H9 (cell line): ENCODE data around the gene MYO7B. TPM values are rescaled to one million over a fixed set of nuclear protein-coding genes. Genes with fewer than 3 reads are reported as not detected.

Experiments used
- DNase-seq: peaks from one replicate; pipeline ENCODE4 v3.0.0-alpha.2; 2017
- H2AFZ ChIP-seq: one replicate; pipeline ENCODE4 v1.6.1; 2013; ENCODE audit warnings: mild to moderate bottlenecking, low read length, control low read depth, moderate library complexity
- H2AK5ac ChIP-seq: 2 replicates; pipeline ENCODE4 v1.6.1; 2013; ENCODE audit warnings: low read length, control low read depth, mixed read lengths; ENCODE audit not compliant: insufficient read length
- H2BK120ac ChIP-seq: one replicate; pipeline ENCODE4 v1.6.1; 2013; ENCODE audit warnings: low read depth, mild to moderate bottlenecking, low read length, control low read depth, inconsistent platforms; ENCODE audit not compliant: poor library complexity, severe bottlenecking
- H2BK12ac ChIP-seq: 2 replicates; pipeline ENCODE4 v1.6.1; 2013; ENCODE audit warnings: low read length, control low read depth, mixed read lengths, low read depth; ENCODE audit not compliant: insufficient read length
- H2BK15ac ChIP-seq: 2 replicates; pipeline ENCODE4 v1.6.1; 2013; ENCODE audit warnings: low read depth, low read length, control low read depth
- H2BK20ac ChIP-seq: one replicate; pipeline ENCODE4 v1.6.1; 2013; ENCODE audit warnings: low read depth, mild to moderate bottlenecking, low read length, control low read depth, inconsistent platforms; ENCODE audit not compliant: poor library complexity, severe bottlenecking
- H2BK5ac ChIP-seq: 2 replicates; pipeline ENCODE4 v1.6.1; 2013; ENCODE audit warnings: low read length, control low read depth, mixed read lengths; ENCODE audit not compliant: insufficient read length
- H3K14ac ChIP-seq: 2 replicates; pipeline ENCODE4 v1.6.1; 2013; ENCODE audit warnings: low read length, control low read depth; ENCODE audit not compliant: insufficient read depth
- H3K18ac ChIP-seq: 2 replicates; pipeline ENCODE4 v1.6.1; 2013; ENCODE audit warnings: low read depth, mild to moderate bottlenecking, mixed read lengths, low read length, control low read depth; ENCODE audit not compliant: insufficient read length
- H3K23ac ChIP-seq: 2 replicates; pipeline ENCODE4 v1.6.1; 2013; ENCODE audit warnings: low read length, control low read depth, mixed read lengths, low read depth; ENCODE audit not compliant: insufficient read length
- H3K23me2 ChIP-seq: 2 replicates; pipeline ENCODE4 v1.6.1; 2013; ENCODE audit warnings: low read depth, mild to moderate bottlenecking, mixed read lengths, low read length, control low read depth; ENCODE audit not compliant: insufficient read length, poor library complexity, severe bottlenecking
- H3K27ac ChIP-seq: 2 replicates; pipeline ENCODE4 v1.5.1; 2013; ENCODE audit warnings: low read length, control low read depth, mixed read lengths, low read depth; ENCODE audit not compliant: insufficient read length
- H3K27me3 ChIP-seq: 2 replicates; pipeline ENCODE4 v1.6.1; 2013; ENCODE audit warnings: low read length, control low read depth, inconsistent platforms; ENCODE audit not compliant: insufficient read depth
- H3K4ac ChIP-seq: 2 replicates; pipeline ENCODE4 v1.6.1; 2013; ENCODE audit warnings: low read depth, mild to moderate bottlenecking, control low read depth, inconsistent platforms, low read length, moderate library complexity
- H3K4me1 ChIP-seq: 2 replicates; pipeline ENCODE4 v1.6.1; 2013; ENCODE audit warnings: low read length, control low read depth, inconsistent platforms; ENCODE audit not compliant: insufficient read depth
- H3K4me2 ChIP-seq: 2 replicates; pipeline ENCODE4 v1.6.1; 2013; ENCODE audit warnings: low read length, control low read depth, mixed read lengths; ENCODE audit not compliant: insufficient read length, insufficient read depth
- H3K56ac ChIP-seq: 2 replicates; pipeline ENCODE4 v1.6.1; 2013; ENCODE audit warnings: low read depth, mild to moderate bottlenecking, mixed read lengths, low read length, control low read depth; ENCODE audit not compliant: insufficient read length
- H3K79me1 ChIP-seq: 2 replicates; pipeline ENCODE4 v1.6.1; 2013; ENCODE audit warnings: low read depth, mild to moderate bottlenecking, moderate library complexity, low read length, control low read depth, inconsistent platforms; ENCODE audit not compliant: insufficient read depth, poor library complexity, severe bottlenecking
- H3K79me2 ChIP-seq: 2 replicates; pipeline ENCODE4 v1.6.1; 2013; ENCODE audit warnings: low read length, control low read depth, inconsistent platforms; ENCODE audit not compliant: insufficient read depth
- H3K9ac ChIP-seq: 2 replicates; pipeline ENCODE4 v1.6.1; 2013; ENCODE audit warnings: low read length, control low read depth, mixed read lengths; ENCODE audit not compliant: insufficient read length; ENCODE audit errors: extremely low read depth
- H3K9me3 ChIP-seq: one replicate; pipeline ENCODE4 v1.6.1; 2013; ENCODE audit warnings: low read depth, low read length, inconsistent platforms; ENCODE audit not compliant: control insufficient read depth
- H3T11ph ChIP-seq: one replicate; pipeline ENCODE4 v1.6.1; 2013; ENCODE audit warnings: mild to moderate bottlenecking, low read length, control low read depth, inconsistent platforms
- H4K20me1 ChIP-seq: one replicate; pipeline ENCODE4 v1.6.1; 2013; ENCODE audit not compliant: control insufficient read depth, insufficient read length, insufficient read depth
- H4K5ac ChIP-seq: 2 replicates; pipeline ENCODE4 v1.6.1; 2013; ENCODE audit warnings: low read depth, mild to moderate bottlenecking, mixed read lengths, low read length, control low read depth; ENCODE audit not compliant: insufficient read length
- H4K8ac ChIP-seq: replicated peaks from 2 replicates; pipeline ENCODE4 v1.6.1; 2013; ENCODE audit warnings: low read length, control low read depth, mixed read lengths, low read depth; ENCODE audit not compliant: insufficient read length
- H4K91ac ChIP-seq: 2 replicates; pipeline ENCODE4 v1.6.1; 2013; ENCODE audit warnings: low read depth, mild to moderate bottlenecking, moderate library complexity, mixed read lengths, low read length, control low read depth; ENCODE audit not compliant: insufficient read length
- H3K27ac Mint-ChIP-seq, 3 experiments: 2 replicates in 2 of 3; 3 replicates in 1 of 3; pipeline ENCODE4 v1.8.0; 2020 to 2021; ENCODE audit warnings: mixed read lengths in 3 of 3, mild to moderate bottlenecking in 1 of 3, moderate library complexity in 1 of 3
- H3K27me3 Mint-ChIP-seq: 2 replicates; pipeline ENCODE4 v1.8.0; 2021; ENCODE audit warnings: low read depth, mild to moderate bottlenecking, moderate library complexity, mixed read lengths
- H3K36me3 Mint-ChIP-seq, 3 experiments: 2 replicates in 2 of 3; 3 replicates in 1 of 3; pipeline ENCODE4 v1.8.0; 2020 to 2021; ENCODE audit warnings: low read depth in 3 of 3, mixed read lengths in 3 of 3; ENCODE audit not compliant: insufficient read depth in 1 of 3
- H3K4me1 Mint-ChIP-seq, 2 experiments: 2 replicates each; pipeline ENCODE4 v1.8.0; 2020; ENCODE audit warnings: mixed read lengths in 2 of 2
- H3K4me3 Mint-ChIP-seq, 2 experiments: 2 replicates in 1 of 2; 3 replicates in 1 of 2; pipeline ENCODE4 v1.8.0; 2020 to 2021; ENCODE audit warnings: mild to moderate bottlenecking in 2 of 2, mixed read lengths in 2 of 2, moderate library complexity in 1 of 2
- H3K9me3 Mint-ChIP-seq, 2 experiments: 2 replicates in 1 of 2; 3 replicates in 1 of 2; pipeline ENCODE4 v1.8.0; 2020; ENCODE audit warnings: mild to moderate bottlenecking in 2 of 2, mixed read lengths in 2 of 2, moderate library complexity in 1 of 2
- WGBS: extraction: QIAGEN DNeasy Blood & Tissue Kit; methylation state at CpG from one replicate; pipeline ENCODE4 v1.1.7; 2013; ENCODE audit warnings: missing lambda C conversion rate, low lambda C conversion rate, mixed read lengths; ENCODE audit not compliant: insufficient read length; ENCODE audit errors: extremely low coverage; 5-methylcytosine and 5-hydroxymethylcytosine counted together
- total RNA-seq: library from RNA; stranded (reverse); gene quantifications from 2 replicates; pipeline ENCODE4 v1.2.1, GENCODE V29; 2021
- TF ChIP-seq, protein P1 (sequence below): fragments of 200-600 bp; sonication (generic); conservative IDR thresholded peaks from 3 replicates; pipeline ENCODE4 v1.8.0; 2021; ENCODE audit warnings: antibody characterized with exemption, mild to moderate bottlenecking

MYO7B gene
- total RNA-seq, 1 experiment from 2014 or later = not detected

DNA sequence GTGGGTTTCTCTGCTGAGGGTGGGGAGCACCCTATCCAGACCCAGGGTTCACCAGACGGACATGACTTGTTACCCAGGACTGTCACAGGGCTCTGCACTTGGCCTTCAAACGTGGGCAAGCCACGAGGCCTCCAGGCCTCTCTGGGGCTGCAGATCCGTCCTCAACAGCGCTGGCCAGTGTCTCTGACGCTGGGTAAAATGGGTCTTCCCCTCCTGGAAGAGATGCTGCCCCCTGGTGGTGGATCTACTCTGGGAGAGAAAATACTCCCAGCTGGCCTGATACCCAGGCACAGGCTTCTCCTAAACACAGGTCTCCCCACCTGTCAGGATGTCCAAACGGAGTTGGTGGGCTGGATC, 114.2 kb downstream of the MYO7B start:
- Mint-ChIP-seq H3K9me3 (no peaks in the 10 kb centered on the region), H3K27ac (no peak overlapping the region; a peak in 1 of 7 replicates), H3K4me1 (peaks cover 10 to 16% of the 10 kb centered on the region in 2 experiments), H3K36me3 (no peaks in the 10 kb centered on the region), H3K4me3 (no peak overlapping the region), H3K27me3 (peaks cover 8% of the 10 kb centered on the region)
- Histone ChIP-seq H3K18ac (no peak overlapping the region), H3K9me3 (no peaks in the 10 kb centered on the region), H3K4me2 (no peak overlapping the region), H3K79me2 (no peaks in the 10 kb centered on the region), H2BK20ac (no peak overlapping the region), H3K27me3 (no peaks in the 10 kb centered on the region), H4K20me1 (no peaks in the 10 kb centered on the region), H3K9ac (no peak overlapping the region), H3K4ac (no peak overlapping the region), H3K23ac (no peak overlapping the region), H4K91ac (no peak overlapping the region), H2BK15ac (no peak overlapping the region), H3K14ac (no peak overlapping the region), H2BK5ac (no peak overlapping the region), H3K23me2 (peaks cover 4% of the 10 kb centered on the region), H4K5ac (no peak overlapping the region), H3K56ac (no peak overlapping the region), H4K8ac (no peak overlapping the region), H2BK12ac (no peak overlapping the region), H3T11ph (no peak overlapping the region), H3K79me1 (no peaks in the 10 kb centered on the region), H2AK5ac (no peak overlapping the region), H3K27ac (no peak overlapping the region), H2BK120ac (no peak overlapping the region), H2AFZ (no peak overlapping the region), H3K4me1 (no peaks in the 10 kb centered on the region)
- peak; percentile 87 for DNase-seq
- WGBS = no CpG with 5 or more reads among the region's 7 CpGs
- TF ChIP-seq, protein P1, sequence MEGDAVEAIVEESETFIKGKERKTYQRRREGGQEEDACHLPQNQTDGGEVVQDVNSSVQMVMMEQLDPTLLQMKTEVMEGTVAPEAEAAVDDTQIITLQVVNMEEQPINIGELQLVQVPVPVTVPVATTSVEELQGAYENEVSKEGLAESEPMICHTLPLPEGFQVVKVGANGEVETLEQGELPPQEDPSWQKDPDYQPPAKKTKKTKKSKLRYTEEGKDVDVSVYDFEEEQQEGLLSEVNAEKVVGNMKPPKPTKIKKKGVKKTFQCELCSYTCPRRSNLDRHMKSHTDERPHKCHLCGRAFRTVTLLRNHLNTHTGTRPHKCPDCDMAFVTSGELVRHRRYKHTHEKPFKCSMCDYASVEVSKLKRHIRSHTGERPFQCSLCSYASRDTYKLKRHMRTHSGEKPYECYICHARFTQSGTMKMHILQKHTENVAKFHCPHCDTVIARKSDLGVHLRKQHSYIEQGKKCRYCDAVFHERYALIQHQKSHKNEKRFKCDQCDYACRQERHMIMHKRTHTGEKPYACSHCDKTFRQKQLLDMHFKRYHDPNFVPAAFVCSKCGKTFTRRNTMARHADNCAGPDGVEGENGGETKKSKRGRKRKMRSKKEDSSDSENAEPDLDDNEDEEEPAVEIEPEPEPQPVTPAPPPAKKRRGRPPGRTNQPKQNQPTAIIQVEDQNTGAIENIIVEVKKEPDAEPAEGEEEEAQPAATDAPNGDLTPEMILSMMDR = peak; percentile 87
